OCI-LY1 (cell line): Measurements from ENCODE around the gene PPM1E.

Experiments used
- CTCF ChIP-seq: fragments of 200-600 bp; sonication (generic), shearing (Covaris generic); IDR thresholded peaks from 2 replicates; pipeline ENCODE4 v1.5.1; 2017; ENCODE audit warnings: mild to moderate bottlenecking, antibody characterized with exemption, low read length, moderate library complexity, mixed read lengths
- EZH2 ChIP-seq: fragments of 200-600 bp; sonication (generic), shearing (Covaris generic); IDR thresholded peaks from 2 replicates; pipeline ENCODE4 v1.8.0; 2017; ENCODE audit warnings: borderline replicate concordance, mixed run types, mild to moderate bottlenecking, antibody characterized with exemption, low read length, moderate library complexity, mixed read lengths

DNA sequence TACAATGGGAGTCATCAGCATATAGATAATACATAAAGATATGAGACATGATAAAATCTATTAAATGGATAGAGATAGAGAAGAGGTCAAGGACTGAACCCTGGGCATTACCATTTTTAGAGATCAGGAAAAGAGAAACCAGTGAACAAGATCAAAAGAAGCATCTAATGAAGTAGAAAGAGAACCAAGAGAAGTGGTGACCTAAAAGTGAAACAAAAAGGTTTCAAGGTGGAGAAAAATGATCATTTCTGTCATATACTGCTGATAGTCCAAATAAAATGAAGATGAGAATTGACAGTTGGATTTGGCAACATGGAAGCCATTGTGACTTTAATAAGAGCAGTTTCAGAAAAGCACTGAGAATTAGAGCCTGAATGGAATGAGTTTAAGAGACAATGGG is 165.1 kb downstream of the PPM1E start:
- TF ChIP-seq EZH2 (no peak), CTCF (no peak)
